ENCODE results near the gene BNIP5.

- TF ChIP-seq, protein P1, sequence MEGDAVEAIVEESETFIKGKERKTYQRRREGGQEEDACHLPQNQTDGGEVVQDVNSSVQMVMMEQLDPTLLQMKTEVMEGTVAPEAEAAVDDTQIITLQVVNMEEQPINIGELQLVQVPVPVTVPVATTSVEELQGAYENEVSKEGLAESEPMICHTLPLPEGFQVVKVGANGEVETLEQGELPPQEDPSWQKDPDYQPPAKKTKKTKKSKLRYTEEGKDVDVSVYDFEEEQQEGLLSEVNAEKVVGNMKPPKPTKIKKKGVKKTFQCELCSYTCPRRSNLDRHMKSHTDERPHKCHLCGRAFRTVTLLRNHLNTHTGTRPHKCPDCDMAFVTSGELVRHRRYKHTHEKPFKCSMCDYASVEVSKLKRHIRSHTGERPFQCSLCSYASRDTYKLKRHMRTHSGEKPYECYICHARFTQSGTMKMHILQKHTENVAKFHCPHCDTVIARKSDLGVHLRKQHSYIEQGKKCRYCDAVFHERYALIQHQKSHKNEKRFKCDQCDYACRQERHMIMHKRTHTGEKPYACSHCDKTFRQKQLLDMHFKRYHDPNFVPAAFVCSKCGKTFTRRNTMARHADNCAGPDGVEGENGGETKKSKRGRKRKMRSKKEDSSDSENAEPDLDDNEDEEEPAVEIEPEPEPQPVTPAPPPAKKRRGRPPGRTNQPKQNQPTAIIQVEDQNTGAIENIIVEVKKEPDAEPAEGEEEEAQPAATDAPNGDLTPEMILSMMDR (IDR thresholded peaks at IDR 0.05) = no peak
- TF ChIP-seq POLR2A (IDR thresholded peaks at IDR 0.05) = no peak
Measured at GRCh38 chr6:36336779-36337241, at the start of gene BNIP5.
